Smooth muscle cell (in vitro differentiated cells): Measurements from ENCODE around the gene ZNF620. TPM values are rescaled to one million over a fixed set of nuclear protein-coding genes. Genes with fewer than 3 reads are reported as not detected.

Experiments
- DNase-seq: peaks from one replicate; lab custom pipeline; 2025; ENCODE audit not compliant: unreplicated experiment; lab: John Stamatoyannopoulos, UW
- H2AFZ ChIP-seq: fragments of 200-600 bp; sonication (generic); 2 replicates; pipeline ENCODE4 v1.6.0; 2016; ENCODE audit warnings: antibody characterized with exemption, low read depth, mild to moderate bottlenecking
- H3F3A ChIP-seq: fragments of 200-600 bp; sonication (generic); 2 replicates; pipeline ENCODE4 v1.6.0; 2017; ENCODE audit warnings: antibody characterized with exemption, low read depth
- H3K27ac ChIP-seq: fragments of 200-600 bp; sonication (generic); 2 replicates; pipeline ENCODE4 v1.5.1; 2016; ENCODE audit warnings: low read depth, mild to moderate bottlenecking
- H3K27me3 ChIP-seq: fragments of 200-600 bp; sonication (generic); 2 replicates; pipeline ENCODE4 v1.6.1; 2016; ENCODE audit warnings: low read depth, mild to moderate bottlenecking
- H3K36me3 ChIP-seq: fragments of 200-600 bp; sonication (generic); 2 replicates; pipeline ENCODE4 v1.5.1; 2016; ENCODE audit warnings: low read depth
- H3K4me1 ChIP-seq: fragments of 200-600 bp; sonication (generic); 2 replicates; pipeline ENCODE4 v1.5.1; 2016; ENCODE audit warnings: low read depth
- H3K4me2 ChIP-seq: fragments of 200-600 bp; sonication (generic); 2 replicates; pipeline ENCODE4 v1.6.0; 2016; ENCODE audit warnings: mild to moderate bottlenecking
- H3K4me3 ChIP-seq: fragments of 200-600 bp; sonication (generic); 2 replicates; pipeline ENCODE4 v1.5.1; 2016; ENCODE audit warnings: mild to moderate bottlenecking
- H3K79me2 ChIP-seq: fragments of 200-600 bp; sonication (generic); 2 replicates; pipeline ENCODE4 v1.6.0; 2016; ENCODE audit warnings: low read depth, mild to moderate bottlenecking
- H3K9ac ChIP-seq: fragments of 200-600 bp; sonication (generic); 2 replicates; pipeline ENCODE4 v1.6.0; 2016; ENCODE audit warnings: low read depth
- H3K9me3 ChIP-seq: fragments of 200-600 bp; sonication (generic); replicated peaks from 2 replicates; pipeline ENCODE4 v1.5.1; 2016; ENCODE audit warnings: low read depth
- H4K20me1 ChIP-seq: fragments of 200-600 bp; sonication (generic); 2 replicates; pipeline ENCODE4 v1.6.0; 2016; ENCODE audit warnings: low read depth
- CTCF ChIP-seq: fragments of 200-600 bp; sonication (generic); IDR thresholded peaks from 2 replicates; pipeline ENCODE4 v1.5.1; 2017; ENCODE audit warnings: borderline replicate concordance, mild to moderate bottlenecking, antibody characterized with exemption; ENCODE audit not compliant: insufficient read depth, poor library complexity, severe bottlenecking
- WGBS: methylation state at CpG from one replicate; pipeline ENCODE4 v1.1.7; 2016; ENCODE audit warnings: low lambda C conversion rate; 5-methylcytosine and 5-hydroxymethylcytosine counted together
- polyA plus RNA-seq: library from polyadenylated mRNA; unstranded; fragments of >200 nt; fragmentation: Nextera tagmentation; extraction: Ambion mirVana; gene quantifications from 2 replicates; pipeline ENCODE4 v1.2.1, GENCODE V29; 2016
- total RNA-seq: library from RNA; depleted of rRNA; stranded (reverse); fragments of >200 nt; gene quantifications from 2 replicates; pipeline ENCODE4 v1.2.3, GENCODE V29; 2014

Gene ZNF620
- total and polyA plus RNA-seq, 2 experiments from 2014 or later, result 0.58 to 0.63 TPM

GRCh38 chr3:40528426-40528825 lies 22.6 kb downstream of the ZNF620 start:
- H4K20me1 ChIP-seq, result no peaks in the 10 kb centered on the region
- no peak overlapping the region for H3K9ac ChIP-seq
- no peak overlapping the region for H2AFZ ChIP-seq
- no peak overlapping the region for H3K4me3 ChIP-seq
- WGBS, result 98% methylated on average over 3 of the region's 3 CpGs
- peaks cover 15% of the 10 kb centered on the region for H3K9me3 ChIP-seq
- peaks cover 38% of the 10 kb centered on the region for H3K36me3 ChIP-seq
- H3K4me2 ChIP-seq, result no peak overlapping the region
- peaks cover 36% of the 10 kb centered on the region for H3K79me2 ChIP-seq
- TF ChIP-seq CTCF, result no peak
- no peak for DNase-seq
- H3K4me1 ChIP-seq, result peaks cover 16% of the 10 kb centered on the region
- no peaks in the 10 kb centered on the region for H3K27me3 ChIP-seq
- H3K27ac ChIP-seq, result no peak overlapping the region
- H3F3A ChIP-seq, result no peaks in the 10 kb centered on the region

- H2AFZ ChIP-seq, result no peak overlapping the region
- H3K4me1 ChIP-seq, result no peaks in the 10 kb centered on the region
- H3K79me2 ChIP-seq, result peaks cover 17% of the 10 kb centered on the region
- H3K36me3 ChIP-seq, result peaks cover 57% of the 10 kb centered on the region
- H3K4me3 ChIP-seq, result no peak overlapping the region
- peaks cover 5% of the 10 kb centered on the region for H3F3A ChIP-seq
- DNase-seq, result no peak
- WGBS, result 96% methylated on average over 5 of the region's 5 CpGs
- no peak overlapping the region for H3K27ac ChIP-seq
- no peak overlapping the region for H3K9ac ChIP-seq
- H3K27me3 ChIP-seq, result no peaks in the 10 kb centered on the region
- H3K4me2 ChIP-seq, result no peak overlapping the region
- H4K20me1 ChIP-seq, result no peaks in the 10 kb centered on the region
- H3K9me3 ChIP-seq, result peaks cover 15% of the 10 kb centered on the region
- TF ChIP-seq CTCF, result no peak
Measured at GRCh38 chr3:40532252-40532651, 26.4 kb downstream of the ZNF620 start.

- Histone ChIP-seq H3K9ac (no peak overlapping the region), H3K4me3 (no peak overlapping the region), H2AFZ (no peak overlapping the region), H4K20me1 (no peaks in the 10 kb centered on the region), H3K36me3 (peaks cover 74% of the 10 kb centered on the region), H3K27ac (no peak overlapping the region), H3K79me2 (peaks cover 6% of the 10 kb centered on the region), H3F3A (peaks cover 5% of the 10 kb centered on the region), H3K4me2 (no peak overlapping the region), H3K4me1 (no peaks in the 10 kb centered on the region), H3K27me3 (no peaks in the 10 kb centered on the region), H3K9me3 (peaks cover 15% of the 10 kb centered on the region)
- DNase-seq, result no peak
- TF ChIP-seq CTCF, result no peak
Measured at GRCh38 chr3:40534283-40534682, 28.4 kb downstream of the ZNF620 start.

- TF ChIP-seq CTCF, result no peak
- H4K20me1 ChIP-seq, result no peaks in the 10 kb centered on the region
- H3K27ac ChIP-seq, result peak overlapping the region; percentile 73
- peak overlapping the region; percentile 53 for H3K4me2 ChIP-seq
- no peak overlapping the region for H2AFZ ChIP-seq
- H3K36me3 ChIP-seq, result no peaks in the 10 kb centered on the region
- H3K27me3 ChIP-seq, result no peaks in the 10 kb centered on the region
- H3K4me3 ChIP-seq, result no peak overlapping the region
- no peak overlapping the region for H3K9ac ChIP-seq
- peak; percentile 3 for DNase-seq
- peaks cover 19% of the 10 kb centered on the region for H3K4me1 ChIP-seq
- H3F3A ChIP-seq, result peaks cover 11% of the 10 kb centered on the region
- WGBS, result 0% methylated on average over 1 of the region's 1 CpG
- no peaks in the 10 kb centered on the region for H3K79me2 ChIP-seq
- H3K9me3 ChIP-seq, result no peaks in the 10 kb centered on the region
Measured at GRCh38 chr3:40546816-40547215, 41.0 kb downstream of the ZNF620 start.
